NCI-H1417 (cell line): ENCODE data around the gene MYO16.

Experiments
- DNase-seq, 3 experiments: peaks; one replicate each; lab custom pipeline; 2025; lab: John Stamatoyannopoulos, UW

The MYO16 gene

DNA sequence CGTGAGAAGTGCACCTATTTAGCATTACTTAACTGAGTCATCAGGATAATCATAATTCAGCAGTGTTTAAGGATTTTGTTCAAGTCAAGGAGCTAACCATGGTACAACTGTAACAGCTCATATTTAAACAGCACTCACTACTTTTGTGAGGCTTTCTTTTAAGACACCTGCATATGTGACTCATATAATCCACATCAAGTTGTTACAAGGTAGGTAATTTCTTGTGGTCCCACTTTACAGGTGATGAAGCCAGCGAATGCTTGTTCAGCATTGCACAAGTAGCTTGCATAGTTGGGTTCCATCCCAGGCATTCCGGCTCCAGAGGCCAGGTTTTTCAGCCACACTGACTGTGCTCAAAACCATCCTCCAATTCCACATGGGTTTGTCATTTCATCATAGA, 569.2 kb downstream of the MYO16 start:
- peak in 2 of 3 experiments; percentile 17 to 43 for DNase-seq

GRCh38 chr13:109199280-109199679, 569.9 kb downstream of the MYO16 start:
- peak in 2 of 3 experiments; percentile 31 to 75 for DNase-seq

- DNase-seq: no peak
Measured at GRCh38 chr13:109200556-109200955, 571.1 kb downstream of the MYO16 start.

DNA sequence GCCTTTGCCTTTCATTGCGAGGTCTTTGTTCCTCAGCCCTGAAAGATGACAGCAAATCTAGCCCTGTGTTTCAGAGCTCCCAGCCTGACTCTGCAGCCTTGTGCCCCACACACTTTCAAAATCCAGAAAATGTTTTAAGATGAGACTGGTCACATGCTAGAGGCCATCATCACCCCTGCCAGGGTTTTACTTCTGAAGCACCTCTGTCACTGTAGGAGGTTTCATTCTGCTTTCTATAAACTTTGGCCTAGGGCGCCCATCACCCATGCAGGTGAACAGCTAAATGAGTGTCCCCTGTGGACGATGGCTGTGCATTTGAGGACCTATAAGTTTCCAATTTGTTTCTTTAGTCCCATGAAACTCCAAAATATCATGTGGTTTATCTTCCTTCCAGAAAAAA, 574.2 kb downstream of the MYO16 start:
- no peak for DNase-seq

GRCh38 chr13:109204252-109204651, 574.8 kb downstream of the MYO16 start:
- no peak for DNase-seq

- DNase-seq: peak in 1 of 3 experiments; percentile 26
Measured at GRCh38 chr13:109204657-109205056, 575.2 kb downstream of the MYO16 start.

- DNase-seq: no peak
Measured at GRCh38 chr13:109205315-109205714, 575.9 kb downstream of the MYO16 start.

DNA sequence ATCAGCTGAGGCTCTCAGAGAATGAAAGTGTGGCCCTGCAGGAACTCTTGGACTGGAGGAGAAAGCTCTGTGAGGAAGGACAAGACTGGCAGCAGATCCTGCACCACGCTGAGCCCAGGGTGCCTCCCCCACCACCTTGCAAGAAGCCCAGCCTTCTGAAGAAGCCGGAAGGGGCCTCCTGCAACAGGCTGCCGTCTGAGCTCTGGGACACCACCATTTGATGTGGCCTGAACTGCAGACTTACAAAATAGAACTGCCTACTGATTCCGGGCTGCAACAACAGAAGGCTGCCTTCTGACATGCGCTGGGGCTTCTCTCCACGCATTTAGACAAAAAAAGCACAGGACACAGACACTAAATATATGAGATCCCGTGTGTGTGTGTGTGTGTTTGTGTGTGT, 577.2 kb downstream of the MYO16 start:
- DNase-seq: no peak

- no peak for DNase-seq
Measured at GRCh38 chr13:109207622-109208021, 578.2 kb downstream of the MYO16 start.

- DNase-seq: no peak
Measured at GRCh38 chr13:109208522-109208921, 579.1 kb downstream of the MYO16 start.

DNA sequence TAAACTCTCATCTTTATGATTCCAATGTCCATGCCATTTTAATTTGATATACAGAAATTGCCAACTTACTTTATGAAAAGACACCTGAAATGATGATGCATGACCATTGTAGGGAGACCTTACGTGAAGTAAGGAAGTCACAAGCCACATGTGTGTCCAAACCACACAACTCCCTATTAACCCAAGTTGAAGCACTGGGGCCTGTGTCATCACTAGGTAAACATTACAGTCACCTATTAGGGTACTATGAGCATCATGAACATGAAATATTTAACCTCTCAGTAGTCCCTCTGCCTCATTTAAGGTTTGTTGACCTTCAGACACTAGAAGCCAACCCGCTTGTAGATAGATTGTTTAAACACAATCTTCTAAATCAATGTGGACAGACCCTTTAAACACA, 580.1 kb downstream of the MYO16 start:
- DNase-seq: peak in 2 of 3 experiments; percentile 81 to 93

DNA sequence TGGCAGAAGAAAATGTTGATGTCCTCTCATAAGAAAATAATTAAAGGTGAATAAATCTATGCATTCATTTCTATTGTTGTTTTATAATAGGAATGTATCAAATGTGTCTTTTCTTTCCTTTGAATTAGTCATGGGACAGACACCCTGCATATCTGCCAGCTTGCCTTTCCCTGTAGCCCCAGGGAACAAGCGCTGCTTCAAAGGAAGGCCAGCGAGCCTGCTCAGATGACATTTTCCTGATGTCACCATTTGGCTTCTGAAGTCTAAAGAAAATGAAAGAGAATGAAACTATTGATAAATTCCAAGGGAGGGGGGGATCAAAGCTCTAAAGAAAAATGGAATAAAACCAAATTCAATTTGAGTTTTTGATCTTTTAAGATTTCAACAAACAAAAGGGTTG, 582.2 kb downstream of the MYO16 start:
- peak in 1 of 3 experiments; percentile 42 for DNase-seq

DNA sequence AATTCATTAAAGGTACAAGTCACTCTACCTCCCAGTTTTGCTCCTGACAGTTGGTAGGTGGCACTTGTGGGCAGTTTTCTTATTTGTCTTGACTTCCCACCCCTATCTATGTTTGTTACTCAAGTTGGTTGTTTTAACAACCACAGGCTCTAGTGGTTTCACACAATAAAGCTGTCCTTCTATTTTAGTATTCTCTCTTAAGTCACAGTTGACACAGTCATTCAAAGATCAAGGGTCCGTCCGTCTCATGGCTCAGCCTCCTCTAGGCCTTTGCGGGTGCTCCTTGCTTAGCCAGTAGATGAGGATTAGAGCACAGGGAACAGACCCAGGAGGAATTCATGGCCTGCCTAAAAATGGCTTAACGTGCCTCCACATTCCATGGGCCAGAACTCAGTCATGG, 583.2 kb downstream of the MYO16 start:
- DNase-seq: no peak

- DNase-seq: no peak
Measured at GRCh38 chr13:109213714-109214113, 584.3 kb downstream of the MYO16 start.

GRCh38 chr13:109214393-109214792, 585.0 kb downstream of the MYO16 start:
- no peak for DNase-seq

DNA sequence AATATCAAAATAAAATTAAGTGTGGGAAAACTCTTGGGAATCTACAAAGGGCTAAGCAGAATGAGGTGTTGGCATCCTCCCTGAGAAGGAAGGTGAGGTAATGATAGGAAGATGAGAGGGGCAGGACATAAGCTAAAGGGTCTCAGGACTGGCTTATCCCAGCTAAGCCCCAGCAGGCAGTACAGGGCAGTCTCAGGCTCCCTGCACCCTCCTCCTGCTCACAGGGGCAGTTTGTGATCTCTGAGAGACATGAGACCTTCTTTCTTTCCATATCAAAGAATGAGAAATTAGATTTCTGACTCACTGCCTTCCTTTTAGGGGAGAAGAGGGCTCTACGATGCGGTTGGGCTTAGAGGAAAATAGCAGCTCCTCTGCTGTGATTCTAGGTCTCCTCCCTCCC, 586.0 kb downstream of the MYO16 start:
- no peak for DNase-seq

DNA sequence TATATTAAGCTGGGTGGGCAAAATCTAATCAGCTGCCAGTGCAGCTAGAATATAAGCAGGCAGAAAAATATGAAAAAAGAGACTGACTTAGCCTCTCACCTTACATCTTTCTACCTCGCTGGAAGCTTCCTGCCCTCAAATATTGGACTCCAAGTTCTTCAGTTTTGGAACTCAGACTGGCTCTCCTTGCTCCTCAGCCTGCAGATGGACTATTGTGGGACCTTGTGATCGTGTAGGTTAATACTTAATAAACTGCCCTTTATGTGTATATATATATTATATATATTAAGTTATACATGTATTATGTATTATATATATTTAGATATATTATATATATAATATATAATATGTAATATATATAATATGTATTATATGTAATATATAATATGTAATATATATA, 588.1 kb downstream of the MYO16 start:
- peak in 1 of 3 experiments; percentile 40 for DNase-seq

DNA sequence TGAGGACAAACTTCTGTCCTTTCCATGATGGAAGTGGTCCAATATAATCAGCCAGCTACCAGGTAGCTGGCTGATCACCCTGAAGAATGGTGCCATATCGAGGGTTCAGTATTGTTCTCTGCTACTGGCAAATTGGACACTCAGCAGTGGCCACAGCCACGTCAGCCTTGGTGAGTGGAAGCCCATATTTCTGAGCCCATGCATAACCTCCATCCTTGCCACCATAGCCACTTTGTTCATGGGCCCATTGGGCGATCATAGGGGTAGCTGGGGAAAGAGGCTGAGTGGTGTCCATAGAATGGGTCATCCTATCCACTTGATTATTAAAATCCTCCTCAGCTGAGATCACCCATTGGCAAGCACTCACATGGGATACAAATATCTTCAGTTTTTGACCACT, 591.2 kb downstream of the MYO16 start:
- DNase-seq: no peak

DNA sequence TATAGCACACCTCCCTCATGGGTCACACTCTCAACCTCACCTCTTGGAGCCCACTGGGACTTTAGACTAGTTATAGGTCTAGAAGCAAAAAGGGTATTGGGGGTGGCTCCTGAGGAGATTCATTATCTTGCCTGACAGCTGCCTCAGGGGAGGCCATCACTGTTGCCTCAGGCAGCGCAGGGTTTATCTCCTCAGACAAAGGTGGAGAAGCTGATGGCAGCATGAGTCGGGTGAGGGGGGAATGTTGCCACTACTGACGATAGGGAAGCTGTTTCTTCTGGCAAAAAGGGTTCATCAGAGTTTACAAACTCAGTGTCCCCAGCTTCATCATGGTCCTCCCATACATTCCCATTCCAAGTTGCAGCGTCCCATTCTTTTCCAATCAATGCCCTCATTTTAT, 594.6 kb downstream of the MYO16 start:
- no peak for DNase-seq

GRCh38 chr13:109226631-109227030, 597.2 kb downstream of the MYO16 start:
- no peak for DNase-seq

DNA sequence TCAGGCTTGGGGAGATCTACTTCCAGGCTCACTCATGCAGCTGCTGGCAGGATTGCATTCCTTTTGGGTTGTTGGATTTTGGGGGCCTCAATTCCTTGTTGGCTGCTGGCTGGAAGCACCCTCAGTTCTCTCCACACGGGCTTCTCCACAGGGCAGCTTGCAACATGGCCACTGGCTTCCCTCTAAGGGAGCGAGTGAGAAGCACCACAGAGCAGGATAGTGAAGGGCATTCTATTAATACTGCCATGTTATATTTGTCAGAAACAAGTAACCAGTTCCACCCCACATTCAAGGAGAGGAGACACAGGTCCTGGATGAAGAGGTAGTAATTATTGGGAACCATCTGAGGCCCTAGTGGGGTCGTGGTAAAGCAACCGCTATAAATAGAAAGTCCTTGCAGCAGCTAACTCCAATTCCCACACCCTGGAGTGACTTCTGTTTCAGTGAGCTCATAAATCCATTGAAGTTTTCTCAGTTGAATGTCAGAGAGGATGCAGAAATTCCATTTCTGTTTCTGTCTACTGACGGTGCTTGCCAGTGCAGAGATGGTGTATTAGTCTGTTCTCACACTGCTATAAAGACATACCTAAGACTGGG, 598.0 kb downstream of the MYO16 start:
- DNase-seq: no peak

GRCh38 chr13:109228211-109228610, 598.8 kb downstream of the MYO16 start:
- DNase-seq: no peak

- no peak for DNase-seq
Measured at GRCh38 chr13:109231888-109232287, 602.5 kb downstream of the MYO16 start.

GRCh38 chr13:109233293-109233692, 603.9 kb downstream of the MYO16 start:
- no peak for DNase-seq
